GM19463 (cell line): ENCODE data around the gene MUS81.

Source experiments
- ATAC-seq: cut with Tn5 transposase; IDR thresholded peaks from one replicate; pipeline ENCODE4 v1.9.1; 2021; ENCODE audit warnings: mild to moderate bottlenecking, moderate library complexity; ENCODE audit not compliant: unreplicated experiment

MUS81 gene

GRCh38 chr11:65872586-65873317, 12.5 kb downstream of the MUS81 start, which contains the start of gene EFEMP2:
Gene EFEMP2, minus strand, starts transcription at chr11:65872800. Its CDS starts 446 bp downstream, at chr11:65872354.
- no peak for ATAC-seq

GRCh38 chr11:65873318-65874156, 13.3 kb downstream of the MUS81 start:
- peak; percentile 77 for ATAC-seq

GRCh38 chr11:65879617-65880016, 19.4 kb downstream of the MUS81 start, which contains the start of gene CTSW:
Gene CTSW, plus strand, starts transcription at chr11:65879837. Its CDS starts 18 bp downstream, at chr11:65879855.
- ATAC-seq, result no peak

DNA sequence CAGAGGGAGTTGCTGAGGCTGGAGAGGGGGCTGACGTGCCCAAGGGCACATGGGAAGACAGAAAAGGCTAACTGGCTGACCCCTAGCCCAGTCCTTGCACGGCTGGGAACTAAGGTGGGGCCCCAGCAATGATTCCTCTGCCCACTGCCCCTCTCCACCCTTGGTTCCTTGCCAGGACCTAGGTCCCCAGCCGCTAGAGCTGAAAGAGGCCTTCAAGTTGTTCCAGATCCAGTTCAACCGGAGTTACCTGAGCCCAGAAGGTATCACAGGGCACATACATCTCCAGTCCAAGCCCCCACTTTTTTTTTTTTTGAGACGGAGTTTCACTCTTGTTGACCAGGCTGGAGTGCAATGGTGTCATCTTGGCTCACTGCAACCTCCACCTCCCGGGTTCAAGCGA, 19.8 kb downstream of the MUS81 start:
- no peak for ATAC-seq

DNA sequence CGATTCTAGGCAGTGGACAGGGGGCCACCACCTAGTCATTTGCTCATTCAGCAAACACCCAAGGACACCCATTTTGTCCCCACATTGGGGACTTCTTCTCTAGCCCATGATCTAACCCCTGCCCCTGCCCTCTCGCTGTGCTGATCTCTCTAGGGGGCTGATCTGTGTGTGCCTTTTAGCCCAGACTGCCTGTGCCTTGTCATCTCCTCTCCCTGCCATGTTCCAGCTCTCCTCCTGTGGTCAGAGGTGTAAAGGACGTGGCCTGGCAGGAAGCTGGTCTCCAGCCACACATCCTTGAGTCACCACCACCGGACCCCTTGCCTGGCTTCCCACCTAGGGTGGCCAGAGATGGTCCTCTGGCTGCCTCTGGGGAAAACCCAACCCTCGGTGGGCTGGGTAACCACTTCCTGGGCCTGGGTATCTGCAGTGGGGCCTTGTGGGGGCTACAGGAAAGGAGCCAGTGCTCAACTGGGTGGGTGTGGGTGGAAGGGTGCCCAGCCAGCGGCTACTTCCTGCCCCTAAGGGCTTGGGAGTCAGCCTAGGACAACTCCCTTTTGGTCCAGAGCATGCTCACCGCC, 20.7 kb downstream of the MUS81 start:
- no peak for ATAC-seq

DNA sequence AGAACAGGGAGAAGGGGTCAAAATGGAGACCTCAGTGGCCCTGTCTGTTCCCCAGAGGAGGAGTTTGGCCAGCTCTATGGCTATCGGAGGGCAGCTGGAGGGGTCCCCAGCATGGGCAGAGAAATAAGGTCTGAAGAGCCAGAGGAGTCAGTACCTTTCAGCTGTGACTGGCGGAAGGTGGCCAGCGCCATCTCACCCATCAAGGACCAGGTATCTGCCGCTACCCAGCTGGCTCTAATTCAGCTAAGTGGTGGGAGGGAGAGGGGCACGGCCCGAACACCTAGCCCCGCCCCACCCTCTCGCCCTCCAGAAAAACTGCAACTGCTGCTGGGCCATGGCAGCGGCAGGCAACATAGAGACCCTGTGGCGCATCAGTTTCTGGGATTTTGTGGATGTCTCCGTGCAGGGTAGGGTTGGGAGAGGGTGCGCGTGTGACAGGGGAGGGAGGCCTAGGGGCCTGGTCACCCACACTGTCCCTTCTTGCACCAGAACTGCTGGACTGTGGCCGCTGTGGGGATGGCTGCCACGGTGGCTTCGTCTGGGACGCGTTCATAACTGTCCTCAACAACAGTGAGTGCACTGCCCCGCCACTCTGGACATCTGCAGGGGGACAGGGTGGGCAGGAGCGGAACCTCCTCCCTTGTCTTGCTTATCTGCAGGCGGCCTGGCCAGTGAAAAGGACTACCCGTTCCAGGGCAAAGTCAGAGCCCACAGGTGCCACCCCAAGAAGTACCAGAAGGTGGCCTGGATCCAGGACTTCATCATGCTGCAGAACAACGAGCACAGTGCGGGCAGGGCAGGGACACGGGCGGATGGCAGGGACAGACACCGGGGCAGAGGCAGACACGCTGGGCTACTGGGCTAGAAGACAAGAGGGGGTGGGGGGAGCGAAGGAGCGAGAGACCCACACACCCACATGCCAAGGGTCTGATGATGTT, 22.2 kb downstream of the MUS81 start:
- ATAC-seq, result no peak

GRCh38 chr11:65883058-65883761, 23.0 kb downstream of the MUS81 start:
- ATAC-seq, result no peak

- ATAC-seq, result no peak
Observed at GRCh38 chr11:65883786-65884715, 23.8 kb downstream of the MUS81 start.

DNA sequence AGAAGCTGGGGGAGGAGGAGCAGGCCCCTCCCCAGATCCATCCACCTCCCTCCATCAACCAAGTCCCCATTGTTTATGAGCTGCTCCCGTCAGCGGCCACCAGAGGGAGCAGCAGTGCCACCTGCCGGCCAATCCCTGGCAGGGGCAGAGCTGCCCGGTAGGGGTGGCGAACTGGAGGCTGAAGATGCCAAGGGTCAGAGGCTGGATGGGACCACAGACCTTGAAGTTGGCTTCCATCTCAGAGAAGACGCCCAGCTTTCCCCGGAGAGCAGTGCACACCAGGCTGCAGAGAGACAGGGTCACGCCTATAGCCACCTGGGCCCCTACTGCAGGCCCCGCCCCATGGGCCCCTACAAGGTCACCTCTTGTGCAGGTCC, 24.5 kb downstream of the MUS81 start:
- no peak for ATAC-seq

GRCh38 chr11:65885231-65885630, 25.0 kb downstream of the MUS81 start:
- no peak for ATAC-seq

- ATAC-seq, result no peak
Observed at GRCh38 chr11:65885808-65886536, 25.7 kb downstream of the MUS81 start.

DNA sequence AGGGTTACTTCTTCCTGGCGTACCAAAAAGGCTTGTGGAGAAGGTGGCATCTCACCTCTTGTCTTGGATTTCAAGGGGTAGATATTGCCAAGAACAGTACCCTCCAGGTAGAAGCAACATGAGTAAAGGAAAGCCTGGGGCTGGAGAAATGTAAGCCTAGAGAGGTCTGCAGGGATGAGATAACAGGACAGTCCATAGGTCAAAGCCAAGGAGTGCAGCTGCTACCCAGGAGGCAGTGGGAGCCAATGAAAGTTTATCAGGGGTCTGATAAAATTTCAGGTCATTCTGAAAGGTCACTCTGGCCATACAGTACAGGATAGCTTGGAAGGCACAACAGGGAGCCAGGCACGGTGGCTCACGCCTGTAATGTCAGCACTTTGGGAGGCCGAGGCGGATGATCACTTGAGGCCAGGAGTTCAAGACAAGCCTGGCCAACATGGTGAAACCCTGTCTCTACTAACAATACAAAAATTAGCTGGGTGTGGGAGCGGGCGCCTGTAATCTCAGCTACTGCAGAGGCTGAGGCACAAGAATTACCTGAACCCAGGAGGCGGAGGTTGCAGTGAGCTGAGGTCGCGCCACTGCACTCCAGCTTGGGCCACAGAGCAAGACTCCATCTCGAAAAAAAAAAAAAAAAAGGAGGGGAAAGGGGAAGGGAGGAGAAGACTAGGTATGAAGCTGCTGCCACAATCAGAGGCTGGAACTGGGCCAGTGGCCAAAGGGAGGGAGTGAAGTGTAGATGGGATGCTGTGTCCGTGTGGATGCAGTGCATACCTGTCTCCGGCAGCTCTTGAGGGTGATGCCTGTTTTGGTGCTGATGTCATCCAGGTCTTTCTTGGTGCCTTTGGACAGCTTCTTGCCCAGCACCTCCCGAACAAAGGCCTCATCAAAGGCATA, 26.8 kb downstream of the MUS81 start:
- no peak for ATAC-seq

GRCh38 chr11:65887723-65888162, 27.5 kb downstream of the MUS81 start:
- ATAC-seq, result no peak

DNA sequence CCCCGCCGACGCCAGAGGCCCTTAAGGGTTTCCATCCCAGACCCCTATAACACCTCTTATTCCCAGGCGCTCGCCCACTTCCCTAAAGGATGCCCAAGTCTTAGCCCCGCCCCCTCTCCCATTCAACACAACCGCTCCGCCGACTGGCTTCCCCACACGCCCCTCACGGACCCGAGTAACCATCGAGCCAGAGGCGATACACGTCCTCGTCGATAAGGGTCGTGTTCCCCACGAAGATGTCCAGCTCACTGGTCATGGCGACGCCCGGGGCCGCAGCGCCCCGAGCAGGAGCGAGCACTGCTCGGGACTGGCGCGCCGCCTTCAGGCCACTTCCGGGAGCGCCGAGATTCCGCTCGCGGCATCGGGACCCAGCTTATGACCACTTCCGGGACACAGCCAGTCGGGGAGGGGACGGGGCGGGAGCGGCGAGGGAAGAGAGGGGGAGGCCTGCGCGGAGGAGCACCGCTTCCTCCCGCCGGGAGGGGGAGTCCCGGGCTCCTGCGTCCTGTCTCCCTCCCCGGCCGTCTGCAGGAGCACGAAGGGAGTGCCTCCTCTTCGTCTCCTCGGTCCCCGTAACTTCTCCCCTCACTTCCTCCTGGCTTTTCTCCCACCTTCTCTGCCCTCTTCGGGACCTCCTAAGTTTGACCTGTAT, 28.1 kb downstream of the MUS81 start, which contains the start of gene FIBP:
Gene FIBP (minus strand): TSS at position 309 of the 652 bp plus-strand sequence. CDS start 53 bp downstream, at position 256.
- peak; percentile 54 for ATAC-seq

DNA sequence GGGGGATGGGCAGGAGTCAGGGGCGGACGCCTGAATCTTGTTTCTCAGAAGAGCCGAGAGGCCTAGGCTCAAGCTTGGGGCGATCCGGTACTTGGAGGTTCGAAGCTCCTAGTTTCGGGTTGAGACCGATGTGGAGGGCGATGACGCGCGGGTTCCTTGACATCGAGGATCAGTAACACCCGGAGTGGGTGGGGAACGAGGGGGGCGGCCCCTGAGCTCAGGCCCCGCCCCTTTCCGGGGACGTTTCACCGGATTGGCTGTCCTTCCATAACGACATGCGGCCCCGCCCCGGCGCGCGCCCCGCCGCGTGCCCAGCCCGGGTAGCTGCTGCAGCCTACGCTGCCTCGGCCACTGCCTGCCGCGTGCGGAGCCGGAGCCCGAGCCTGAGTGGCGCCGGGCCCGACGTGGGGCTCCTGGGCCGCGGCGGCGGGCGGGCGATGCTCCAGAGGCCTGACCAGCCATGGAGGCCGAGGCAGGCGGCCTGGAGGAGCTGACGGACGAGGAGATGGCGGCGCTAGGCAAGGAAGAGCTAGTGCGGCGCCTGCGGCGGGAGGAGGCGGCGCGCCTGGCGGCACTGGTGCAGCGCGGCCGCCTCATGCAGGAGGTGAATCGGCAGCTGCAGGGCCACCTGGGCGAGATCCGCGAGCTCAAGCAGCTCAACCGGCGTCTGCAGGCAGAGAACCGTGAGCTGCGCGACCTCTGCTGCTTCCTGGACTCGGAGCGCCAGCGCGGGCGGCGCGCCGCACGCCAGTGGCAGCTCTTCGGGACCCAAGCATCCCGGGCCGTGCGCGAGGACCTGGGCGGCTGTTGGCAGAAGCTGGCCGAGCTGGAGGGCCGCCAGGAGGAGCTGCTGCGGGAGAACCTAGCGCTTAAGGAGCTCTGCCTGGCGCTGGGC, 30.3 kb downstream of the MUS81 start, which contains the start of gene CCDC85B:
Gene CCDC85B (plus strand): TSS at position 350 of the 895 bp plus-strand sequence. CDS start 111 bp downstream, at position 461.
- peak; percentile 52 for ATAC-seq
